Pancreas (tissue), 10 donors: ENCODE data around the gene SRRM2. TPM values are rescaled to one million over a fixed set of nuclear protein-coding genes. Genes with fewer than 3 reads are reported as not detected.
"Not testable (repeated sequence)": the region's sequence is repeated elsewhere in the genome, so short reads cannot be mapped to it uniquely, and the experiment has no call there.

Experiments used
- ATAC-seq, 4 donors: fragments of 200-7000 bp; cut with Tn5 transposase; one replicate each; pipeline versions ENCODE4 v1.8.0 to v1.9.1; 2020; ENCODE audit warnings: mild to moderate bottlenecking in 4 of 4, moderate library complexity in 4 of 4
- DNase-seq, 6 donors: peaks; one replicate each; pipeline ENCODE4 v3.0.0-alpha.2; 2020
- FAIRE-seq: peaks from 2 replicates; lab custom pipeline; 2012; peaks lifted over from hg19 to GRCh38; lab: Jason Lieb, UNC
- H3K27ac ChIP-seq, 4 donors: fragments of 200-600 bp; sonication (generic); 1 replicate in 3 of 4; 2 replicates in 1 of 4; pipeline versions ENCODE4 v1.5.0 to v1.8.0; 2020
- H3K27me3 ChIP-seq, 4 donors: fragments of 200-600 bp; one replicate each; pipeline ENCODE4 v1.8.0; 2021
- H3K36me3 ChIP-seq, 3 donors: fragments of 200-600 bp; sonication (generic) in 1 of 3; one replicate each; pipeline versions ENCODE4 v1.5.0 to v1.8.0; 2020 to 2021
- H3K4me1 ChIP-seq, 3 donors: fragments of 200-600 bp; one replicate each; pipeline ENCODE4 v1.8.0; 2021
- H3K4me3 ChIP-seq, 4 donors: fragments of 200-600 bp; sonication (generic) in 2 of 4; one replicate each; pipeline versions ENCODE4 v1.5.0 to v1.8.0; 2020 to 2021
- H3K9me3 ChIP-seq, 4 donors: fragments of 200-600 bp; one replicate each; pipeline ENCODE4 v1.8.0; 2021
- CTCF ChIP-seq, 4 donors: fragments of 200-600 bp; sonication (generic) in 3 of 4; IDR thresholded peaks; one replicate each; pipeline versions ENCODE4 v1.5.0 to v1.8.0; 2021; ENCODE audit warnings: antibody characterized with exemption in 4 of 4
- WGBS, 2 donors: extraction: QIAGEN DNeasy Blood & Tissue Kit; methylation state at CpG; one replicate each; pipeline ENCODE4 v1.1.7; 2013; 5-methylcytosine and 5-hydroxymethylcytosine counted together
- intact Hi-C, 3 donors: fragments of 100-400 bp; cut with DNase I; formaldehyde crosslinking; loops; one replicate each; pipeline versions ENCODE4 v1.11.1 to v1.14.2; 2022
- polyA plus RNA-seq, 2 donors: library from polyadenylated mRNA; stranded (reverse); fragments of 200-250 nt; gene quantifications; one replicate each; pipeline ENCODE4 v1.2.3, GENCODE V29; 2013
- total RNA-seq, 6 donors: library from RNA; stranded (reverse); fragmentation: NEBNext Ultra II Directional in 4 of 6; extraction: Animal tissue kit (Norgen Biotek cat#: 25700) in 4 of 6; gene quantifications; one replicate each; pipeline versions ENCODE4 v1.2.1 to v1.2.4, GENCODE V29; 2021 to 2023
- donor health status: healthy with polysubstance abuse.
- donor health status: DM: no; HTN: no; CAD: no; lungs with moderate emphysema.
- donor health status: DM: no; HTN: no; CAD: no.
- donor health status: control.
- donor health status: control.
- donor health status: Bipolar disorder and iron deficiency.
- donor health status: DM: yes; HTN: yes; CAD: no.
- donor health status: DM: no; HTN: no; CAD: no.
- donor health status: DM: no; HTN: no; CAD: no.
- donor health status: DM: yes; HTN: yes; CAD: no.

SRRM2 gene
- total and polyA plus RNA-seq, 8 donors, result 244 to 1,932 (median 380) TPM

- intact Hi-C loops, result no loop called here
- peaks cover 0 to 8% (median 0%) of the 10 kb centered on the region in 3 donors for H3K4me1 ChIP-seq
- TF ChIP-seq CTCF (IDR thresholded peaks at IDR 0.05), result peak; percentile 55 to 65 (median 58)
- peak overlapping the region; percentile 37 to 79 (median 71) for H3K4me3 ChIP-seq
- DNase-seq (peak; percentile 74 to 94 (median 88)), ATAC-seq (peak; percentile 88 to 95 (median 92)), FAIRE-seq (no peak)
- H3K27me3 ChIP-seq, result no peaks in the 10 kb centered on the region
- WGBS, 2 donors, result 1 to 10% methylated on average over 13 to 99 of the region's 99 CpGs
- H3K27ac ChIP-seq, result peak overlapping the region; percentile 20 to 71 (median 36)
- H3K36me3 ChIP-seq, result no peaks in the 10 kb centered on the region
- no peaks in the 10 kb centered on the region for H3K9me3 ChIP-seq
These were observed 31.5 kb upstream of the SRRM2 start for GRCh38 chr16:2720719-2721633.

GRCh38 chr16:2721634-2722173 lies 30.7 kb upstream of the SRRM2 start:
- not testable (repeated sequence) for DNase-seq
- ATAC-seq, result peak in 2 of 4 donors; percentile 2 to 3

GRCh38 chr16:2724088-2724676 lies 28.3 kb upstream of the SRRM2 start:
- 63 to 79% methylated on average over 7 of the region's 7 CpGs for whole genome bisulfite sequencing, 2 donors
- intact Hi-C loops, result no loop called here
- no peak for FAIRE-seq
- Histone ChIP-seq H3K4me1 (peaks cover 0 to 8% (median 0%) of the 10 kb centered on the region in 3 donors), H3K27ac (no peak overlapping the region), H3K9me3 (no peaks in the 10 kb centered on the region), H3K27me3 (no peaks in the 10 kb centered on the region), H3K4me3 (no peak overlapping the region), H3K36me3 (no peaks in the 10 kb centered on the region)
- DNase-seq, result no peak
- no peak for ATAC-seq
- TF ChIP-seq CTCF (IDR thresholded peaks at IDR 0.05), result no peak

More at GRCh38 chr16:2721634-2722173, 30.7 kb upstream of the SRRM2 start:
- H3K4me3 ChIP-seq, result peak overlapping the region in 3 of 4 donors; percentile 67 to 79 (median 75)
- 35 to 41% methylated on average over 14 of the region's 14 CpGs for WGBS, 2 donors
- FAIRE-seq, H3K9me3 ChIP-seq, H3K27me3 ChIP-seq, H3K4me1 ChIP-seq, intact Hi-C loops, H3K36me3 ChIP-seq: not testable (repeated sequence)
- H3K27ac ChIP-seq, result peak overlapping the region in 3 of 4 donors; percentile 33 to 38 (median 35)

GRCh38 chr16:2724816-2725348 lies 27.6 kb upstream of the SRRM2 start:
- FAIRE-seq (no peak), DNase-seq (no peak), ATAC-seq (no peak)
- Histone ChIP-seq H3K36me3 (no peaks in the 10 kb centered on the region), H3K9me3 (no peaks in the 10 kb centered on the region), H3K27me3 (no peaks in the 10 kb centered on the region), H3K27ac (no peak overlapping the region), H3K4me3 (no peak overlapping the region), H3K4me1 (peaks cover 0 to 3% (median 0%) of the 10 kb centered on the region in 3 donors)
- 57 to 66% methylated on average over 14 to 16 of the region's 16 CpGs for WGBS, 2 donors
- intact Hi-C loops, result no loop called here
- TF ChIP-seq CTCF (IDR thresholded peaks at IDR 0.05), result no peak

GRCh38 chr16:2726923-2727322 lies 25.5 kb upstream of the SRRM2 start:
- no peaks in the 10 kb centered on the region for H3K36me3 ChIP-seq
- no peak for ATAC-seq
- FAIRE-seq, result no peak
- intact Hi-C loops, result no loop called here
- H3K27ac ChIP-seq, result no peak overlapping the region
- 74% methylated on average over 5 of the region's 5 CpGs for WGBS, 2 donors
- no peaks in the 10 kb centered on the region for H3K4me1 ChIP-seq
- no peak overlapping the region for H3K4me3 ChIP-seq
- H3K27me3 ChIP-seq, result no peaks in the 10 kb centered on the region
- no peak for DNase-seq
- no peak for TF ChIP-seq CTCF (IDR thresholded peaks at IDR 0.05)
- no peaks in the 10 kb centered on the region for H3K9me3 ChIP-seq
